Measurements from ENCODE around the gene CSH2. TPM values are rescaled to one million over a fixed set of nuclear protein-coding genes. Genes with fewer than 3 reads are reported as not detected.
A peak's percentile ranks its signal among the peaks of the same experiment; 100 is the strongest.

Gene CSH2
- total RNA-seq, 4 donors from 2014 or later, result not detected

DNA sequence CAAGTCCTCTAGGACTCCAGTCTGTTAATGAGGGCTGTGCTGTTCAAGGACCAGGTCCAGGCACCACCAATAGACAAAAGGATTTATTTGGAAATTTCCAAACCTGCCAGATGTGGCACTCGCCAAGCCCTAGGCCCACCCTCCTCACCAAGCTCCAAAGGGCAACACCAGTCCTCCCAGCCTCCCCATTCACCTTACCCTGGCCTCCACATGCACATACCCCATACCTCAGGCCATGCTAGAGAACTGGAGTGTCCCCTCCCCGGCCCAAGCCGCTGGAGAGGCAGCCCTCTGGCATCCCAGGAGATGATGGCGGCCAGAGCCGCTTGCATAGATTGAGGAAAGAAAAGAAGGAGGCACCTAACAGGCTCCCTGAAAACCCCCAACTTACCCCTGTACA is 41.5 kb downstream of the CSH2 start:
- no peak overlapping the region for H3K27ac ChIP-seq
- H3K4me3 ChIP-seq, result no peak overlapping the region
- peaks cover 17 to 71% (median 28%) of the 10 kb centered on the region in 3 donors for H3K4me1 ChIP-seq
- peaks cover 41 to 83% (median 69%) of the 10 kb centered on the region in 3 donors for H3K36me3 ChIP-seq
- H3K27me3 ChIP-seq, result no peaks in the 10 kb centered on the region
- WGBS, 2 donors, result 67 to 69% methylated on average over 1 to 4 of the region's 5 CpGs
- H3K9me3 ChIP-seq, result no peaks in the 10 kb centered on the region
- intact Hi-C loops (cut with DNase I), result no loop called here
- DNase-seq, result no peak
- TF ChIP-seq, protein P1, sequence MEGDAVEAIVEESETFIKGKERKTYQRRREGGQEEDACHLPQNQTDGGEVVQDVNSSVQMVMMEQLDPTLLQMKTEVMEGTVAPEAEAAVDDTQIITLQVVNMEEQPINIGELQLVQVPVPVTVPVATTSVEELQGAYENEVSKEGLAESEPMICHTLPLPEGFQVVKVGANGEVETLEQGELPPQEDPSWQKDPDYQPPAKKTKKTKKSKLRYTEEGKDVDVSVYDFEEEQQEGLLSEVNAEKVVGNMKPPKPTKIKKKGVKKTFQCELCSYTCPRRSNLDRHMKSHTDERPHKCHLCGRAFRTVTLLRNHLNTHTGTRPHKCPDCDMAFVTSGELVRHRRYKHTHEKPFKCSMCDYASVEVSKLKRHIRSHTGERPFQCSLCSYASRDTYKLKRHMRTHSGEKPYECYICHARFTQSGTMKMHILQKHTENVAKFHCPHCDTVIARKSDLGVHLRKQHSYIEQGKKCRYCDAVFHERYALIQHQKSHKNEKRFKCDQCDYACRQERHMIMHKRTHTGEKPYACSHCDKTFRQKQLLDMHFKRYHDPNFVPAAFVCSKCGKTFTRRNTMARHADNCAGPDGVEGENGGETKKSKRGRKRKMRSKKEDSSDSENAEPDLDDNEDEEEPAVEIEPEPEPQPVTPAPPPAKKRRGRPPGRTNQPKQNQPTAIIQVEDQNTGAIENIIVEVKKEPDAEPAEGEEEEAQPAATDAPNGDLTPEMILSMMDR (IDR thresholded peaks at IDR 0.05), result no peak
- TF ChIP-seq POLR2A (IDR thresholded peaks at IDR 0.05), result no peak

GRCh38 chr17:63831505-63831904 is 42.0 kb downstream of the CSH2 start:
- Histone ChIP-seq H3K9me3 (no peaks in the 10 kb centered on the region), H3K36me3 (peaks cover 41 to 78% (median 65%) of the 10 kb centered on the region in 3 donors), H3K27ac (no peak overlapping the region), H3K27me3 (no peaks in the 10 kb centered on the region), H3K4me3 (no peak overlapping the region), H3K4me1 (peaks cover 17 to 67% (median 28%) of the 10 kb centered on the region in 3 donors)
- no peak for DNase-seq
- intact Hi-C loops (cut with DNase I), result no loop called here
- WGBS, 2 donors, result 45 to 87% methylated on average over 3 to 8 of the region's 8 CpGs
- TF ChIP-seq, protein P1 (IDR thresholded peaks at IDR 0.05), result no peak
- TF ChIP-seq POLR2A (IDR thresholded peaks at IDR 0.05), result no peak

DNA sequence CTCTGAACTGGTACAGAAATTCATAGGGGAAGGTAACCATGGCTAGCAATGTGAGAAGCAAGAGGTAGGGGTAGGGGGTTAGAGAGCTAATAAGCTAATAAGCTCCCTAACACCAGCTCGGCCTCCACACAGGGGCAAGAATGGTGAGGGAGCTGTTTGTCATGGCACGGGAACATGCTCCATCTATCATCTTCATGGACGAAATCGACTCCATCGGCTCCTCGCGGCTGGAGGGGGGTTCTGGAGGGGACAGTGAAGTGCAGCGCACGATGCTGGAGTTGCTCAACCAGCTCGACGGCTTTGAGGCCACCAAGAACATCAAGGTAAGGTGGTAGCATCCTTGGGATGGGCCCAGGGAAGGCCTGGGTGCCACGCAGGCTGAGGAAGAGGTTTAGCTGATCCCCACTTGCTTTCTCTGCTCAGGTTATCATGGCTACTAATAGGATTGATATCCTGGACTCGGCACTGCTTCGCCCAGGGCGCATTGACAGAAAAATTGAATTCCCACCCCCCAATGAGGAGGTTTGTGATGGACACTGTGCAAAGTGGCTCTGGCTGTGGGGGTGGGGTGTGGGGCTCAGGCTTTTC is 42.5 kb downstream of the CSH2 start:
- intact Hi-C loops (cut with DNase I), result no loop called here
- TF ChIP-seq, protein P1 (IDR thresholded peaks at IDR 0.05), result no peak
- no peak for TF ChIP-seq POLR2A (IDR thresholded peaks at IDR 0.05)
- no peak for DNase-seq
- no peak overlapping the region for H3K4me3 ChIP-seq
- no peaks in the 10 kb centered on the region for H3K27me3 ChIP-seq
- H3K36me3 ChIP-seq, result peaks cover 41 to 73% (median 63%) of the 10 kb centered on the region in 3 donors
- H3K9me3 ChIP-seq, result no peaks in the 10 kb centered on the region
- no peak overlapping the region for H3K27ac ChIP-seq
- H3K4me1 ChIP-seq, result peaks cover 20 to 69% (median 33%) of the 10 kb centered on the region in 3 donors
- WGBS, 2 donors, result 72 to 75% methylated on average over 8 to 11 of the region's 15 CpGs

DNA sequence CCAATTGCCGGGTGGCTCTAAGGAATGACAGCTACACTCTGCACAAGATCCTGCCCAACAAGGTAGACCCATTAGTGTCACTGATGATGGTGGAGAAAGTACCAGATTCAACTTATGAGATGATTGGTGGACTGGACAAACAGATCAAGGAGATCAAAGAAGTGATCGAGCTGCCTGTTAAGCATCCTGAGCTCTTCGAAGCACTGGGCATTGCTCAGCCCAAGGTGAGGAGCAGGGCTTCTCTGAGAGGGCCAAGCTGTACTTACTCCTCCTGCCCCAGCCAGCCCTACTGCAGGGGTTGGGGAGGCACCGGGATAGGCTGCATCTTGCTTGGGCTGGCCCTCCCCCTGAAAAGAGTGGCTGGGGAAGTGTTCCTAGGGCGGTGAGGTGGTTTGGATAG is 43.2 kb downstream of the CSH2 start:
- H3K27me3 ChIP-seq, result no peaks in the 10 kb centered on the region
- no peak for TF ChIP-seq POLR2A (IDR thresholded peaks at IDR 0.05)
- TF ChIP-seq, protein P1 (IDR thresholded peaks at IDR 0.05), result no peak
- intact Hi-C loops (cut with DNase I), result no loop called here
- H3K4me3 ChIP-seq, result no peak overlapping the region
- peak overlapping the region in 1 of 4 donors; percentile 26 for H3K27ac ChIP-seq
- peaks cover 24 to 69% (median 32%) of the 10 kb centered on the region in 3 donors for H3K4me1 ChIP-seq
- H3K36me3 ChIP-seq, result peaks cover 43 to 73% (median 59%) of the 10 kb centered on the region in 3 donors
- WGBS, 2 donors, result 73 to 74% methylated on average over 2 to 5 of the region's 5 CpGs
- H3K9me3 ChIP-seq, result no peaks in the 10 kb centered on the region
- no peak for DNase-seq

DNA sequence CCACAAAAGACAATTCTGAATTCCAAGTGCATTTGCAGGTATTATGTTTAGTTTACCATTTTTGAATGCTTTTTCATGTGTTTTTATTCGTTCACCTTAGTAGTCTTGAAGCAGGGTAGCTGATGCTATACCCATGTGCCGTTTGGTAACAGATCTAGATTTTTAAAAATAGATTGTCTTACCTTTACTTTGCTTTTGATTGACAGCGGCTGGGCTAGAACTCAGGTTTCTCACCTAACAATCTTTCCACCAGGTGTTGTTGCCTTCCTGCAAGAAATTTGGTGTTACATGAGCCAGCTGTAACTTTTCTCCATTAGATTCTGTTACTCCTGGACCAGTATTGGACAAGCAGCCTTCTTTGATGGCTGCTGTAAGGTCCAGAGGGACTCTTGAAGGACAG is 44.5 kb downstream of the CSH2 start:
- peak overlapping the region in 1 of 4 donors; percentile 91 for H3K27ac ChIP-seq
- peaks cover 48 to 73% (median 60%) of the 10 kb centered on the region in 3 donors for H3K36me3 ChIP-seq
- peaks cover 19 to 62% (median 23%) of the 10 kb centered on the region in 3 donors for H3K4me1 ChIP-seq
- H3K9me3 ChIP-seq, result no peaks in the 10 kb centered on the region
- TF ChIP-seq POLR2A (IDR thresholded peaks at IDR 0.05), result no peak
- TF ChIP-seq, protein P1 (IDR thresholded peaks at IDR 0.05), result no peak
- no peaks in the 10 kb centered on the region for H3K27me3 ChIP-seq
- peak overlapping the region in 1 of 4 donors; percentile 84 for H3K4me3 ChIP-seq
- intact Hi-C loops (cut with DNase I), result no loop called here
- no peak for DNase-seq
- WGBS, 2 donors, result 83 to 87% methylated on average over 3 of the region's 3 CpGs
